Gastroesophageal sphincter (tissue), 3 donors: ENCODE measurements around the gene ADAMTS17.

ENCODE experiments used
- CTCF ChIP-seq, 4 experiments: fragments of 200-600 bp in 2 of 4; fragments of 450-650 bp in 2 of 4; sonication (generic) in 1 of 4; IDR thresholded peaks; one replicate each; pipeline ENCODE4 v1.5.1; 2017 to 2019; ENCODE audit warnings: antibody characterized with exemption in 4 of 4, mild to moderate bottlenecking in 2 of 4, moderate library complexity in 2 of 4
- EP300 ChIP-seq: sonication (generic); formaldehyde crosslinking; IDR thresholded peaks from one replicate; pipeline ENCODE4 v1.6.1; 2017; ENCODE audit warnings: antibody characterized with exemption, mild to moderate bottlenecking

GRCh38 chr15:100123611-100124010 lies 218.2 kb downstream of the ADAMTS17 start:
- TF ChIP-seq CTCF (IDR thresholded peaks at IDR 0.05) (no peak), EP300 (no peak)
